HG03442 (cell line): ENCODE results near the gene HPRT1.

Experiments used
- ATAC-seq: cut with Tn5 transposase; IDR thresholded peaks from one replicate; pipeline ENCODE4 v1.9.1; 2021; ENCODE audit warnings: mild to moderate bottlenecking, moderate library complexity; ENCODE audit not compliant: unreplicated experiment

Gene HPRT1

DNA sequence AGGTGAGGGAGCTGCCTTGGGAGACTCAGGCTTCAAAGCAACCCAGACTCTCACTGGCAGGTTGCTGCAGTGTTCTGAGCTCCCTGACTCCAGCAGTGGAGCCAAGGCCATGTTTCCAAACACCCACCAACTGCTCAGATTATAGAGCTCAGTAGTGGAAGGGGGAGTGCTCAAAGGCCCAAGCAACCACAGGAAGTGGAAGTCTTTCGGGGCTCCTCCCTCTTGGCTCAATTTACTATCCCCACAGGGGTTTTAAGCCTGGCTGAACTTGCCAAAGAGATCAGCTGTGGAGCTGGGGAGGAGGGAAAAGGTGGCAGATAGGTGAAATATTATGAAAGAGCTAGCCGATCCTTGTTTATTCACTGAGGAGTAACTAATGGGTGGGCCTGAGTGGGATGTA, 82.5 kb downstream of the HPRT1 start:
- ATAC-seq: no peak

DNA sequence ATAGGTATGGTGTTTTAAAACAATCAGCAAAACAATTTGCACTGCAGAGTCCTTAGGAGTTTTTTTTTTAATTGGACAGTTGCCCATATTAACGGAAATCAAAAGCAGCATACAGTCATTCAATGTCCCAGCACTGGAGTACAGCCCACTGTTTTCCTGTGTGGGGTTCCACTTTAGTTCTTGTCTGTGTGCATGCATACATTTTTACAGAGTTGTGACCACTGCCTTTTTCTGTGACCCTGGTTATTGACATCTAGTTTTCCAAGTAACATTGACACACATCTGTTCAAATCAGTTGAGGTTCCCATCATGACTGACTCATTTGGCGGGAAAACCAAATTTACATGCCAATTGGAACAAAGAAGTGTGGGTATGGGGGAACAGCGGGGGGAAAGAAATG, 83.3 kb downstream of the HPRT1 start:
- ATAC-seq: no peak

DNA sequence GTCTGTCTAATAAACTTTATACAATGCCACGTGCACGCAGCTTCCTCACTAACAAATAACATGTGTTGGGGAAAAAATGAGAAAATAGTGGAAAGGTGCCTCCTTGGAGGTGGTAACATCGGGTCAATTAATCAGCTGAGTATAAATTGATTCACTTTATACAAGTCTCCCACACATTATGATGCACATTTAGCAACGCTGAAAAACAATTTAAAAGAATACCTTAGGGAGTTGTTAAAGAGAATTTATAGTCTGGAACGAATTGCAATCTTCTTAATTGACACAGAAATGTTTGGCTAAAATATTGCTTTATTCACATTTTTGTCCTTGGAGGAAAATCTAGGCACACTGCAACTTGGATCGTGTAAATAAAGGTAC, 84.2 kb downstream of the HPRT1 start:
- ATAC-seq: no peak

- no peak for ATAC-seq
These were observed 84.7 kb downstream of the HPRT1 start for GRCh38 chrX:134544513-134545151.

DNA sequence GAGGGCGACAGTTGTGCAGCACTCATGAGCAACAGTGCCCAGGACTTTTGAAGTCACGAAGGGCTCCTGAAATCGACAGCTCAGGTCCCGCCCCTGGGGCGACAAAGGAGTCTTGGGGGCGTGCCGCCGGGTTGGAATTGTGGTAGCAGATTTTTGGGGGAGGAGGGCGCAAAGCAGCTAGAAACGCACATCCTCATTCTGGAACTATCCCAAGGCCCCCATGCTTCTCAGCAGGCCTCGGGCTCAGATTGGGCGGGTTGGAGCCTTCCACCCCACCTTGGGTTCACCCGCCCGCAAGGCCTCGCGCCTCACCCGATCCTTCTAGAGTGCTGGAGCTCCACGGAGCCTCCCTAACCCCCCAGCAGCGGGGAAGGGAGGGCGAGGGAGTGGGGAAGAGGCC, 85.5 kb downstream of the HPRT1 start:
- no peak for ATAC-seq

GRCh38 chrX:134546187-134546586, 86.2 kb downstream of the HPRT1 start:
- ATAC-seq: no peak

- no peak for ATAC-seq
These were observed 87.2 kb downstream of the HPRT1 start for GRCh38 chrX:134547047-134547679.

- ATAC-seq: no peak
These were observed 88.6 kb downstream of the HPRT1 start for GRCh38 chrX:134548257-134549201.
